Kidney epithelial cell (primary cell): Measurements from ENCODE around the gene ADI1. TPM values are rescaled to one million over a fixed set of nuclear protein-coding genes. Genes with fewer than 3 reads are reported as not detected.

Experiments used
- DNase-seq: peaks from one replicate; pipeline ENCODE4 v3.0.0-alpha.2; 2010; ENCODE audit warnings: low read depth
- H3K27me3 ChIP-seq: 2 replicates; pipeline ENCODE4 v1.6.0; 2011; ENCODE audit warnings: low read length; ENCODE audit not compliant: control insufficient read depth, insufficient read depth
- H3K36me3 ChIP-seq: 2 replicates; pipeline ENCODE4 v1.5.1; 2011; ENCODE audit warnings: low read length; ENCODE audit not compliant: control insufficient read depth, insufficient read depth
- H3K4me3 ChIP-seq: 2 replicates; pipeline ENCODE4 v1.5.1; 2011; ENCODE audit warnings: low read depth, mild to moderate bottlenecking, control low read depth, low read length
- CTCF ChIP-seq: IDR thresholded peaks from 2 replicates; pipeline ENCODE4 v1.5.1; 2011; ENCODE audit warnings: mild to moderate bottlenecking, moderate library complexity, low read length, control low read depth, inconsistent platforms; ENCODE audit not compliant: insufficient read depth, poor library complexity, severe bottlenecking
- total RNA-seq: library from RNA; depleted of rRNA; stranded (reverse); fragments of >200 nt; gene quantifications from 2 replicates; pipeline ENCODE4 v1.2.3, GENCODE V29; 2015

Gene ADI1
- total RNA-seq, 1 donor from 2014 or later: 25.6 TPM

GRCh38 chr2:3466966-3467365 is 52.4 kb downstream of the ADI1 start:
- Histone ChIP-seq H3K36me3 (peaks cover 1% of the 10 kb centered on the region), H3K4me3 (no peak overlapping the region), H3K27me3 (no peaks in the 10 kb centered on the region)
- no peak for TF ChIP-seq CTCF
- no peak for DNase-seq

- TF ChIP-seq CTCF: no peak
- Histone ChIP-seq H3K4me3 (no peak overlapping the region), H3K27me3 (no peaks in the 10 kb centered on the region), H3K36me3 (no peaks in the 10 kb centered on the region)
- DNase-seq: no peak
Measured at GRCh38 chr2:3466482-3466863, 52.9 kb downstream of the ADI1 start.

- Histone ChIP-seq H3K27me3 (no peaks in the 10 kb centered on the region), H3K4me3 (no peak overlapping the region), H3K36me3 (no peaks in the 10 kb centered on the region)
- DNase-seq: peak; percentile 58
- TF ChIP-seq CTCF: no peak
Measured at GRCh38 chr2:3465844-3466481, 53.4 kb downstream of the ADI1 start.

- TF ChIP-seq CTCF: no peak
- Histone ChIP-seq H3K4me3 (no peak overlapping the region), H3K36me3 (no peaks in the 10 kb centered on the region), H3K27me3 (no peaks in the 10 kb centered on the region)
- no peak for DNase-seq
Measured at GRCh38 chr2:3465328-3465727, 54.0 kb downstream of the ADI1 start.

DNA sequence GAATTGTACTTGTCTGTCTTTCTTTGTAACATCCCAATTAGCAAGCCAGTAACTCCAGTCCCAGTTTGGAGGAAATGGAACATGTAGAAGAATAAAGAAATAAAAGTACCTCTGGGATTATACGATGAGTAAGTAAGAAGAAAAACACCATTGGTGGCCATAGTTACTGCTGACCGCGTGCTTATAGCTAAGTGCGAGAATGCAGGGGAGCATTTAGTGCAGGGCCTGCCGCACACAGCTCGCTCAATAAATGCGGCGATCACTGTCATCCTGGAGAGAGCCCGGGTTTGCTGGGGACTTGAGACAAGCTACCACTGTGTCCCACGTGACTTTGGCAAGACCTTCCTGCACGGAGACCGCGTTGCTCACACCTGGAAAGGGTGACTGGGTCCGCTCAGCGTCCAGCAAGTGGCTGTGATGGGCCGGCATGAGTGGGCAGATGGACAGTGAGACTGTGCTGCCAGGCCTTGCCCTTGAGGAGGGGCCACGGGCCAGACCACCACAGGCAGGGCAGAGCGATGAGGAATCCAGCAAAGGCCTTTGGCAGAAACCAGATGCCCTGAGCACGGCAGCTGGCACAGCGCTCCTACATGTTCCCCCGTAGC is 54.8 kb downstream of the ADI1 start:
- DNase-seq: no peak

More for the DNA sequence above, 54.8 kb downstream of the ADI1 start:
- Histone ChIP-seq H3K4me3 (no peak overlapping the region), H3K27me3 (no peaks in the 10 kb centered on the region), H3K36me3 (no peaks in the 10 kb centered on the region)
- TF ChIP-seq CTCF: no peak
